Stimulated activated CD4-positive, alpha-beta T cell treated with anti-CD3 and anti-CD28 coated beads, Interleukin-15, amount 100 ng/mL, for 24 hours (primary cell): ENCODE results near the gene CNR2.
A peak's percentile ranks its signal among the peaks of the same experiment; 100 is the strongest.
"Not testable (repeated sequence)": the region's sequence is repeated elsewhere in the genome, so short reads cannot be mapped to it uniquely, and the experiment has no call there.

ENCODE experiments used
- DNase-seq: peaks from one replicate; pipeline ENCODE4 v3.0.0-alpha.2; 2020

Gene CNR2

DNA sequence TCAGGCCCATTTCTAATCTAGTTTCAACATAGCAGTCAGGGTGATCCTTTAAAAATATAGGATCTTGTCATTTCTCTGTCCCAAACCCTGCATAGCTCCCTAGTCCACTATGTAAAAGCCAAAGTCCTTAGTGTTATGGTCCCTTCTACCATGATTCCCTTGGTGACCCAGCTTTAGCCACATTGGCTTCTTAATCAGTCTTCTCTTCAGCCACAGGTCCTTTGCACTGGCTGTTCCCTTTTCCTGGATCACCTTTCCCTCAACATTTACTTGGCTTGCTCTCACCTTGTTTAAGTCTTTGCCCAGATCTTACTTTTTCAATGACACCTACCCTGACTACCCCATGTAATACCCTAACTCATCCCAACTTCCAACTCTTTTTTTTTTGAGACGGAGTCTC is 33.4 kb downstream of the CNR2 start:
- no peak for DNase-seq

DNA sequence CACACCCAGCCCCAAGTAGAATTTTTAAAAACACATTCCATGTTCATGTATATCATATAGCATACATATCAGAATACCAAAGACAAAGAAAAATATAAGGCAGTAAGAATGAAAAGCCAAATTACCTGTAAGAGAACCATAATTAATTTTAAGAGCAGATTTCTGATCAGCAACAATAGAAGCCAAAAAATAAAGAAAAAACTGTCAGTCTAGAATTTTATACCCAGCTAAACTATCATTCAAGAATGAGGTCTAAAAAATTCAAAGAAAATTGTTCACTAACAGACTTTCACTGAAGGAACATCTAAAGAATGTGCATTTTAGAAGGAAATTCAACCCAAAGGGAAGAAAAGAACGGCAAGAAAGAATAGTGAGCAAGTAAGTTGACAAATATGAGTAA is 34.5 kb downstream of the CNR2 start:
- no peak for DNase-seq

DNA sequence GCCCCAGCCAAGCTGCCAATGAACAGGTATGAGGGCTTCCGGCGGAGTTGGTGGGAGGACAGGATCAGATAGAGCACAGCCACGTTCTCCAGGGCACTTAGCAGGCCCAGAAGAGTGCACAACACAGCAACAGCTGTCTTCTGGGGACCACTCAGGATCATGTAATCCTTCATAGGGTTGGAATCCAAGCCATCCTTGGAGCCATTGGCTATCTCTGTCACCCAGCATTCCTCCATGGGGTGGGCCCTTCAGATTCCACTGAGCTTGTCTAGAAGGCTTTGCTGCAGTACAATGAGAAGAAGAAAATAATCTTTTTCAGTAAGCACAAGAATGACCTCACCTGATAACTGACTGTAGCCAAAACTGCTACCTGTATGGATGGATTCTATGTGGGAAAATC is 37.8 kb downstream of the CNR2 start:
- no peak for DNase-seq

DNA sequence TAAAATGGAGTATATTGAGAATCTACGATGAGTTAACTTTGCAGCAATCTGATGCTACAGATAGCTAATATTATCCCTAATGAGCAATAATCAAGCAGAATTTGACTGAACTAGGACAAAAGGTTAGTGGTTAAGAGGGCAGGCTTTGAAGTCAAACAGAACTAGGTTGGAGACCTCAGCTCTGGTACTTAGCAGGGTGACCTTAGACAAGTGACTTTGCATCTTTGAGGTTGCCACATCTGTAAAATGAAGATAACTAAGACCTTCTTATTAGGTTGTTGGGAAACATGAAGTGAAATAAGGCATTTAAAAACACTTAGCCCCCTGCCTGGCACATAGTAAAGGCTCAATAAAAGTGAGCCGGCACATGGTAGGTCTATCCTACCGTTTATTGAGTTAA is 40.7 kb downstream of the CNR2 start:
- DNase-seq = no peak

DNA sequence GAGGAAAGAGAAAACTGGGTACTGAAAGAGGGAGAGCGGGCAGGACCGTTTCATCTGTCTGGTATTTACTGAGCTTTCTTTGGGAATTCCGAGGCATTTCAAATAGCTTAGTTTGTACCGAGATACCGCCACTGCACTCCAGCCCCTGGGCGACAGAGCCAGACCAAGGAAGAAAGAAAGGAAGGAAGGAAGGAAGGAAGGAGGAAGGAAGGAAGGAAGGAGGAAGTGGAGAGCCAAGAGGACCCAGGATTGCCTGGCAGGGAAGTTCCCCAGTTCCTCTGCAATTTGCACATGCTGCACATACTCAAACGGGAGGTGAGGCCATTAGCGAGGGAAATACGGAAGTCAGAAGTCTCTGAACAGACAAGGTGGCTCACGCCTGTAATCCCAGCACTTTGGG is 44.1 kb downstream of the CNR2 start:
- DNase-seq = no peak

DNA sequence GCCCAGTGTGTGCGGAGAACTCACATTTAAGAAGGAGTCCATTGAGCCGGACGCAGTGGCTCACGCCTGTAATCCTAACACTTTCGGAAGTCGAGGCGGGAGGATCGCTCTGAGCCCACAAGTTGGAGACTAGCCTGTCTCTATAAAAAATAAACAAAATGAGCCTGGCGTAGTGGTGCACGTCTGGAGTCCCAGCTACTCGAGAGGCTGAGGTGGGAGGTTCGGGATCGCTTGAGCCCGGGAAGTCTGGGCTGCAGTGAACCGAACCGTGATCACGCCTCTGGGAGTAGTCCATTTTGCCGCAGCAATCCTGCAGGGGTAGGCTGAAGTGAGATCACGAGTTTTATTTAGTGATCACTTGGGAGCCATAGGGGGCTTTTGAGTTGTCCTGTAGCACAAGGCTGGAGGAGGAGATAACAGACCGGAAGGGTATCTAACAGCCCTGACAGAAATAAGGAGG is 44.6 kb downstream of the CNR2 start:
- DNase-seq = no peak

DNA sequence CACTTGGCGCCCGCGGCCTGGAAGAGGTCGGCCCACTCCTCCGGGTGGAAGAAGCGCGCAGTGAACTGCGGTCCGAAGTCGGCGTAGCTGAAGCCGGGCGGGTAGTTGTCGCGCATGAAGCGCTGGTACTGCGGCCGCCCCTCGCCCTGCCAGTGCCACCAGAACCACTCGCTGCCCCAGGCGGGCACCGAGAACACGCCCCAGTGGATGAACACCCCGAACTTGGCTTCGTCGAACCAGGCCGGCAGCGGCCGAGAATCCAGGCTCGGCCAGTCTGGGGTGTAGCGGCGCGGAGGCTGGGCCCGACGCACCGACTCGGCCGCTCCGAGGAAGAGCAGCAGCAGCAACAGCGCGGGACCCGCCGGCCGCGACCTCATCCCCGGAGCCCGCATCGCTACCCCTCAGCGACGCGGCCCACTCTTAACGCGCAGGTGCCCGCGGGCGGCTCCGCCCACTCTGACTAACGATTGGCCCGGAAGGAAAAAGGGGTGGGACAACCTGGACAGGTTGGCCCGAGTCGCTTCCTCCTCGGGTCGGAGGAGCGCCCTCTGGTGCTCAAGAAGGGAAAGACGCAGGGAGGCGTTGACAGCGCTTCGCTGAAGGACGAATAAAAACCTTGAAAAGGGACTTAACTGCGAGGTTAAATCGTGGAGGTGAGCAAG is 45.1 kb downstream of the CNR2 start, which contains the start of gene FUCA1:
Gene FUCA1, minus strand, starts transcription at position 396 of the 662 bp plus-strand sequence. Its CDS starts 4 bp downstream, at position 392.
- peak; percentile 96 for DNase-seq

DNA sequence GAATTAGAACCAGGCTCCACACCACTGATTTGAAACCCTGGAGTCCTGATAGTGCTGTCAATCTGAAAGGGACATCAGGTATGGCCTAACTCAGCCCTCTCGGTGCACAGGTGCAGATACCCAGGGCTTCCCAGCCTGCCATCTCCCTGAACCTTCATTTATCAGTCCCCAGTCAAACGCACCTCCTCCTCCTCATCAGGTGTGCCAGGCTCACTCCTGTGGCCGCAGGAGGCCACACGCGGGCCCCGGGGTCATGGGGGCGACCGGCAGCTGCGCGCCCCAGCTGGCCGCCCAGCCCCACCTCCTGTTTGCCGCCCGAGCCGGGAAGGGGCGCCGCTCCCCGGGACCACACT is 45.6 kb downstream of the CNR2 start:
- DNase-seq = no peak

DNA sequence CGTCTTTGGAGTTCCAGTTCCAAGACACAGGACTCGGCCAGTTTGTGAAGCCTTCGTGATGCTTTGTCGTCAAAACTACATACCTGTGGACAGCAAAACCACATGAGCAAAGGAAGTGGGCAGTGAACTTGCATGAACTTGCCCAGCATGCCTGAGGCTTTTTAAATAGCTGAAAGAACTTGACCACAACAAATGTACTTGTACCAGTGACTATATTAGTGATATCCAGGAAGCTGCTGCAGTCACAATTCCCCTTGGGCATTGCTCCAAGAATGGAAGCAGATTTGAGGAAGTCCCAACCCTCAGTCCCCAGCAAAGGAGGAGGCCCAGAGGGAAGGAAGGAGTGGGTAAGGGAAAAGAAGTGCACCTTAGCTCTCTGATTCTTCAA is 47.6 kb downstream of the CNR2 start:
- no peak for DNase-seq

DNA sequence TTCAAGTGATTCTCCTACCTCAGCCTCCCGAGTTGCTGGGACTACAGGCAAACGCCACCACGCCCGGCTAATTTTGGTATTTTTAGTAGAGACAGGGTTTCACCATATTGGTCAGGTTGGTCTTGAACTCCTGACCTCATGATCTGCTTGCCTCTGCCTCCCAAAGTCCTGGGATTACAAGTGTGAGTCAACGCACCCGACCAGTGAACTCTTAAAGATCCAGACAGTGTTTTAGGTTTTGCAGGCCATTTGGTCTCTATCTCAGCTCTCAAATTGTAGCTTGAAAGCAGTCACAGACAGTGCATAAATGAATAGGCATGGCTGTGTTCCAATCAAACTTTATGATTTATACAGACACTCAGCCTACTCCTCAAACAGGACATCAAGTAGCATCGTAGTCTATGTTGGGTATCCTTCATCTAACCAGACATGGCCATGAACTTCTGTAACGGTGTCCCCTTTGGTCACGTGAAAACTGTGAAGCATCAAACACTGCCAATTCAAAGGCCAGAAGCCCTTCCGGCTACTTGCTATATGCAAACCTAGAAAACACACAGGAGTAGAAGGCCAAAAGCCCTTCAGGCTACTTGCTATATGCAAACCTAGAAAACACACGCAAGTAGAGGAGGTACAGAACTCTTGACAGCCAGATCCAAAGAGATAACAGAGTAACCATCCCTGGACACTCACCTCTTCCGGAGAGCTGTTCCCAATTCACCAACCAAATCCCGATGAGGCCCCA is 48.2 kb downstream of the CNR2 start:
- no peak for DNase-seq

DNA sequence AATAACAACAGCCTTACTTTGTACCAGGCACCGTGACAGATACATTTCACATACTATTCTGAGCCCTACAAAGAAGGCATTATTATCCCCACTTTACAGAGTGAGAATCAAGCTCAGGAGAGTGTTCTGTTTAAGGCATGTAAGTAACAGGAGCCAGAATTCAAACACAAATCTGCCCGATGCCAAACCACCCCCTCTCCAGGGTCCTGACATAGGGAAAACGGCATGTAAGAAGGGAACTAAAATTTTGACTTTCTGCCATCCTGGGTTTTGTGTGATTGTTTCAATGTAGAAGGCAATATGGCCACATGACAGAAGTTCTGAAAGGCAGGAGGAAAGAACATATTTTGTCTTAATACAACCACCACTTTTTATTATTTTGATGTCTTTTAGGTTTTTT is 50.5 kb downstream of the CNR2 start:
- no peak for DNase-seq

DNA sequence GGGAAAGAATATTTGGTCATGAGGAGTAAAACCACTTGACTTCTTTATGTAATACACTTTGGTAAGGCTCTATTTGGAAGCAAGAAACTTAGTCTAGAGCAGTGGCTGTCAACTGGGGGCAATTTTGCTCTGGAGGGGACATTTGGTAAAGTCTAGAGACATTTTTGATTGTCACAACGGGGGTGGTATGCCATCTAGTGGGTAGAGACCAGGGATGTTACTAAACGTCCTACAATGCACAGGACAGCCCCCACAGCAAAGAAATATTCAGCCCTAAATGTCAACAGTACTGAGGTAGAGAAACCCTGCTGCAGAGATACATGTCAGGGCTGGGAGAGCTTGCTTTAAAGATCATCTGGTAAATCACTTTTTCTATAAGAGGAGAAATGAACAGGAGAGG is 58.6 kb downstream of the CNR2 start:
- DNase-seq = no peak

DNA sequence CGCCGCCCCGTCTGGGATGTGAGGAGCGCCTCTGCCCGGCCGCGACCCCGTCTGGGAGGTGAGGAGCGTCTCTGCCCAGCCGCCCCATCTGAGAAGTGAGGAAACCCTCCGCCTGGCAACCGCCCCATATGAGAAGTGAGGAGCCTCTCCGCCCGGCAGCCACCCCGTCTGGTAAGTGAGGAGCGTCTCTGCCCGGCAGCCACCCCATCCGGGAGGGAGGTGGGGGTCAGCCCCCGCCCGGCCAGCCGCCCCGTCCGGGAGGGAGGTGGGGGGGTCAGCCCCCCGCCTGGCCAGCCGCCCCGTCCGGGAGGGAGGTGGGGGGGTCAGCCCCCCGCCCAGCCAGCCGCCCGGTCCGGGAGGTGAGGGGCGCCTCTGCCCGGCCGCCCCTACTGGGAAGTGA is 60.0 kb downstream of the CNR2 start:
- DNase-seq = not testable (repeated sequence)

DNA sequence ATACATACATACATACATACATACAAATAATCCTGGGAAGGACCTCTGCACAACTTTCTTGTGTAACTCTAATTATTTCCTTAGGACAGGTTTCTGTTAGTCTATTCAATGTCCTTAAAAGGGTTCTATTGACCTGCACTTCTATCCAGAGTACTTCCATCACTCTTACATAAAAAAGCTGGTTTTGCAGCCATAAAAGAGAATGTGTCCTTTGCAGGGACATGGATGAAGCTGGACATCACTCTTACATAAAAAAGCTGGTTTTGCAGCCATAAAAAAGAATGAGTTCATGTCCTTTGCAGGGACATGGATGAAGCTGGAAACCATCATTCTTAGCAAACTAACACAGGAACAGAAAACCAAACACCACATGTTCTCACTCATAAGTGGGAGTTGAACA is 61.8 kb downstream of the CNR2 start:
- not testable (repeated sequence) for DNase-seq

DNA sequence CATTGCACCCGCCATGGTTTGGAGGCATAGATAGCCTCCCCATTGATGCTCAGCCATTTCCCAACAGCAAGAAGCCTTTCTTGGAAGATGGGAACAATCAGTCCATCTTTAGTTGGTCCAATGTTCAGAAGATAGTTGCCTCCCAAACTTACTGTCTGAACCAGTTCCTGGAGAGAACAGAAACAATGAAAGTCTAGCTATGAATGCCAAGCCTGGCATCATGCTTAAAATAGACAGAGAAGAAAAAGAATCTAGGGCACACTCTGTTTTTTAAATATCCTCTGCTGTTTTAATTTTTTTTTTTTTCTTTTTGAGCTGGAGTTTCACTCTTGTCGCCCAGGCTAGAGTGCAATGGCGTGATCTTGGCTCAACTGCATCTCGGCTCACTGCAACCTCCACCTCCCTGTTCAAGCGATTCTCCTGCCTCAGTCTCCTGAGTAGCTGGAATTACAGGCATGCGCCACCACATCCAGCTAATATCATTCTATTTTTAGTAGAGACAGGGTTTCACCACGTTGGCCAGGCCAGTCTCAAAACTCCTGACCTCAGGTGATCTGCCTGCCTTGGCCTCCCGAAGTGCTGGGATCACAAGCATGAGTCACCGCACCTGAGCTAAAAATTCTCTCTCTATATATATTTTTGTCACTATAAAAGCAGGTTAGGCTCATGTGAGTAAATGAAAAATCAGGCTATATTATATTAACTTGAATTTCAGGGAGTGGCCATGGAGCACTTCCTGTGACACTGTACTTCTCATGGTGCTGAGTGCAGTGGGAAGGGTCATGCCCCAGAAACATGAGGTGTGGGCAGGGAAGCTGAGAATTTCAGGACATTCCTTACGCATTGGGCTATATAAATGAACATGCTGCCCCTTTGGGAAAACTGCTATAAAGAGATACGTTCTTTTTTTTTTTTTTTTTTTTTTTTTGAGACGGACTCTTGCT is 64.2 kb downstream of the CNR2 start:
- no peak for DNase-seq

DNA sequence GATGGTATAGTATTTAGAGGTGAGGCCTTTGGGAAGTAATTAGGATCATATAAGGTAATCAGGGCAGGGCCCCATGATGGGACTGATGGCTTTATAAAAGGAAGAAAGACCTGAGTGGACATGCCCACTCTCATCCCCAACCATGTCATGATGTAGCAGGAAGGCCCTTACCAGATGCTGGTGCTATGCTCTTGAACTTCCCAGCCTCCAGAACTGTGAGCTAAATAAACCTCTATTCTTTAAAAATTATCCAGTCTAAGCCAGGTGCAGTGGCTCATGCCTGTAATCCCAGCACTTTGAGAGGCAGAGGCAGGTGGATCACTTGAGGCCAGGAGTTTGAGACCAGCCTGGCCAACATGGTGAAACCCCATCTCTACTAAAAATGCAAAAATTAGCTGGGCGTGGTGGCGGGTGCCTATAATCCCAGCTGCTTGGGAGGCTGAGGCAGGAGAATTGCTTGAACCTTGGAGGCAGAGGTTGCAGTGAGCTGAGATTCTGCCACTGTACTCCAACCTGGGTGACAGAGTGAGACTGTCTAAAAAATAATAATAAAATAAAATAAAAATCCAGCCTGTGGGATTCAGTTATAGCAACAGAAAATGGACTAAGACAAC is 65.6 kb downstream of the CNR2 start:
- not testable (repeated sequence) for DNase-seq

DNA sequence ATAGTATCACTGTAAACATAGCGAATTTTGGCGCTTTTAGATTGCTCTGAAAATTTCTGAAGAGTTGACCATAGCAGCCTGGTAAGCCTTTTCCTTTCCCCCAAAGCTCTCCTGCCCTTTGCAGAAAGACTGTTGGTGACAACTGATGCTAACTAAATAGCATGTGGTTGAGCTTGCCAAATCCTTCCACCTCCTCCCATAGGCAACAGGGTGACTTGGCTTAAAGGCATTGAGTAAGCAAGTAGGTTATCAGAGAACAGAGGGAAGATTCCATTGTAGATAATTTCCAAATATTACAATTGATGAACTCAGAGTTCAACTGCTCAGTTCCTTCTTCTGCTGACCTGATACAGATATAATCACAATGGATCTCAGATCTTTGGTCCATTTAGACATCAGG is 68.0 kb downstream of the CNR2 start:
- DNase-seq = no peak

DNA sequence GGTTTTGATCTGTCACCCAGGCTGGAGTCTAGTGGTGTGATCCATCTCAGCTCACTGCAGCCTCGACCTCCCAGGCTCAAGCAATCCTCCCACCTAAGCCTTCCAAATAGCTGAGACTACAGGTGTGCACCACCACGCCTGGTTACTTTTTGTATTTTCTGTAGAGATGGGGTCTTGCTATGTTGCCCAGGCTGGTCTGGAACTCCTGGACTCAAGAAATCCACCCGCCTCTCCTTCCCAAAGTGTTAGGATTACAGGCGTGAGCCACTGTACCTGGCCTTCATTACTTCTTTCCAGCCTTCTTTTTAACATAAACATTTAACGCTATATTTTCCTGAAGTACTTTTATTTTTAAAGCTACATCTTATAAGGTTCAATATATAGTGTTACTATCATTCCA is 69.5 kb downstream of the CNR2 start:
- DNase-seq = no peak

DNA sequence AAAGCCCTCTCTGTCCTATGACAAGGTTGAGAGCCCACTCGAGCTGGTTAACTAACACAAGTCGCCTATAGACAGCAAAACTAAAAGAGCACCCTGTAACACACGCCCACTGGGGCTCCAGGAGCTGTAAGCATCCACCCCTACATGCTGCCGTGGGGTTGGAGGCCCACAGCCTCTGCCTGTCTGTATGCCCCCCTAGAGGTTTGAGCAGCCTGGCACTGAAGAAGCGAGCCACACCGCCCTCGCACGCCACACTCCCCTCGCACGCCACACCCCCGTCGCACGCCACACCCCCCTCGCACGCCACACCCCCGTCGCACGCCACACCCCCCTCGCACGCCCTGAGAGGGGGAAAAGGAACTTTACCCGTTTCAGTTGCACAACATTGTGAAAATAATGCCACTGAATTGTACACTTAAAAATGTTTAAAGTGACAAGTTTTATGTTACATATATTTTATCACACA is 74.7 kb downstream of the CNR2 start:
- DNase-seq = peak; percentile 79

DNA sequence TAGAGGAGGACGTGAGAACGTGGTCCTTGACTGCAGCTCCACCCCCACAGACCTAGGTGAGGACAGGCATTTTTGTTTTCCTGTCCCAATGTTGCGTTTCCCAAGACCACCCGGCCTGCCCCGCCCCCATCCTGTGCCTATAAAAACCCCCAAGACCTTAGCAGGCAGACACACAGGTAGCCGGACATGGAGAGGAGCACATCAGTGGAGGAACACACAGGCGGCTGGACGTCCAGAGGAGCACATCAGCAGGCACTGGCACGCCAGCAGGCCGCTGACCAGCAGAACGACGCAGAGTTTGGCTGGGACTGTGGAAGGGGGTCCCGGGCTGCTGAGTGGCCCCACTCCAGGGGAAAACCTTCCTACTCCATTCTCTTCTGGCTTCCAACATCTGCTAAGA is 75.3 kb downstream of the CNR2 start:
- peak; percentile 13 for DNase-seq

DNA sequence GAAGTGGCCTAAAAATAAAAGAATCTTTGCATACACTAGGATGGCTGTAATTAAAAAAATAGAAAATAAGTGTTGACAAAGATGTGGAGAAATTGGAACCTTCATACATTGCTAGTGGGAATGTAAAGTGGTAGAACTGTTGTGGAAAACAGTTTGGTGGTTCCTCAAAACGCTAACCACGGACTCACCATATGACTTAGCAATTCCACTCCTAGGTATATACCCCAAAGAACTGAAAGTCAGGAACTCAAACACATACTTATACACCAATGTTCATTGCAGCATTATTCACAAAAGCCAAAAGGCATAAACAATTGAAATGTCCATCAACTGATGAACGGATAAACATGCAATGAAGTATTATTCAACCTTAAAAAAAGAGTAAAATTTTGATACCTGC is 77.1 kb downstream of the CNR2 start:
- DNase-seq = no peak

DNA sequence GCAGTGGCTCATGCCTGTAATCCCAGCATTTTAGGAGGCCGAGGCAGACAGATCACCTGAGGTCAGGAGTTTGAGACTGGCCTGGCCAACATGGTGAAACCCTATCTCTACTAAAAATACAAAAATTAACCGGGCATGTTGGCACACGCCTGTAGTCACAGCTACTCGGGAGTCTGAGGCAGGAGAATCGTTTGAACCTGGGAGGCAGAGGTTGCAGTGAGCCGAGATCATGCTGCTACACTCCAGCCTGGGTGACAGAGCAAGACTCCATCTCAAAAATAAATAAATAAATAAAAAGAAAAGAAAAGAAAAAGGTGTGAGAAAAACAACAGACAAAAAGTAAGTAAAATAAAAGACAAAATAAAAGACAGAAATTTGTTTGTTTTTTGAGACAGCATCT is 79.0 kb downstream of the CNR2 start:
- DNase-seq = not testable (repeated sequence)

DNA sequence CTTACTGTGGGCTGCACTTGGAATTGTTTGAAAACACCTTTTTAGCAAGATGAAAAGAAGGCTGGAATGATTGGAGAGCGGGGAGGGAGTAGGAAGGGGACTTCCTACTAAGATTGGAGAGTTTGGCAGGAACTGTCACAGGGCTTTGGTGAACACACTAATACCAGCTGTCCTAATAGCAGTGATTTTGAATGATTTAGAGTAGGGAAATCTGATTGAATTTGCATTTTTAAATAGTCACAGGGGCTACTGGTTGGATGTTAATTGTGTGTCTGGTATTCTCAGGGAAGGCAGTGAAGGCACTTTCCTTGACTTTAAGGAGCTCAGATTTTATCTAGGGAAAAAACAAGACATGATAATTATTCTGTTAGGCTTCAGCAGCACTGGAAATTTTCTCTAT is 85.4 kb downstream of the CNR2 start:
- DNase-seq = no peak
